ENCODE results near the gene CDKL1. TPM values are rescaled to one million over a fixed set of nuclear protein-coding genes. Genes with fewer than 3 reads are reported as not detected.

Gene CDKL1
- polyA plus RNA-seq, 1 of the 3 experiments (the other 2 are of a cell fraction): 2.5 TPM

- Histone ChIP-seq H3K27me3 (ENCODE audit: insufficient read depth) (no peaks in the 10 kb centered on the region), H3K9me2 (no peaks in the 10 kb centered on the region), H3K36me3 (replicated peaks in 1 of 2; ENCODE audit: control insufficient read depth in 1 of 2, insufficient read depth in 2 of 2, low read length in 1 of 2) (peaks cover 5 to 13% of the 10 kb centered on the region in 2 experiments), H3K9me3 (no peaks in the 10 kb centered on the region), H3K27ac (ENCODE audit: low read depth in 2 of 2, low read length in 1 of 2) (no peak overlapping the region), H3K9ac (no peak overlapping the region), H3K4me3 (ENCODE audit: low read depth in 2 of 2, low read length in 1 of 2) (no peak overlapping the region), H3F3A (replicated peaks; ENCODE audit: insufficient read depth) (no peaks in the 10 kb centered on the region), H3K4me1 (ENCODE audit: control insufficient read depth in 1 of 2, insufficient read depth in 2 of 2, low read depth in 1 of 2, low read length in 1 of 2) (peaks cover 17 to 25% of the 10 kb centered on the region in 2 experiments; a peak in 3 of 4 replicates), H3K4me2 (no peak overlapping the region), H3K79me2 (ENCODE audit: insufficient read depth) (no peaks in the 10 kb centered on the region), H2AFZ (ENCODE audit: low read depth) (no peak overlapping the region), H4K20me1 (ENCODE audit: insufficient read depth) (no peaks in the 10 kb centered on the region)
- POLR2A ChIA-PET: no interaction called here
- TF ChIP-seq FOXJ3 (CRISPR knock-in tag; IDR thresholded peaks at IDR 0.05): no peak
- no peak for TF ChIP-seq MAX (IDR thresholded peaks at IDR 0.05; ENCODE audit: low read depth)
- TF ChIP-seq, protein P1, sequence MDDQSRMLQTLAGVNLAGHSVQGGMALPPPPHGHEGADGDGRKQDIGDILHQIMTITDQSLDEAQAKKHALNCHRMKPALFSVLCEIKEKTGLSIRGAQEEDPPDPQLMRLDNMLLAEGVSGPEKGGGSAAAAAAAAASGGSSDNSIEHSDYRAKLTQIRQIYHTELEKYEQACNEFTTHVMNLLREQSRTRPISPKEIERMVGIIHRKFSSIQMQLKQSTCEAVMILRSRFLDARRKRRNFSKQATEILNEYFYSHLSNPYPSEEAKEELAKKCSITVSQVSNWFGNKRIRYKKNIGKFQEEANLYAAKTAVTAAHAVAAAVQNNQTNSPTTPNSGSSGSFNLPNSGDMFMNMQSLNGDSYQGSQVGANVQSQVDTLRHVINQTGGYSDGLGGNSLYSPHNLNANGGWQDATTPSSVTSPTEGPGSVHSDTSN (IDR thresholded peaks at IDR 0.05): no peak
- TF ChIP-seq GABPA (IDR thresholded peaks at IDR 0.05; ENCODE audit: low read depth): no peak
- TF ChIP-seq NRF1 (IDR thresholded peaks at IDR 0.05; ENCODE audit: low read depth, low read length): no peak
- no peak for DNase-seq
- WGBS (ENCODE audit: low lambda C conversion rate): 49% methylated on average over 3 of the region's 3 CpGs
- CTCF ChIA-PET: interaction anchor here (3.1 to 11.1 kb wide), 2 partner anchors 9 to 12 kb away, joined by 7 to 140 read pairs; no protein-coding TSS in a partner anchor
Observed at GRCh38 chr14:50333014-50333509, 63.6 kb downstream of the CDKL1 start.

DNA sequence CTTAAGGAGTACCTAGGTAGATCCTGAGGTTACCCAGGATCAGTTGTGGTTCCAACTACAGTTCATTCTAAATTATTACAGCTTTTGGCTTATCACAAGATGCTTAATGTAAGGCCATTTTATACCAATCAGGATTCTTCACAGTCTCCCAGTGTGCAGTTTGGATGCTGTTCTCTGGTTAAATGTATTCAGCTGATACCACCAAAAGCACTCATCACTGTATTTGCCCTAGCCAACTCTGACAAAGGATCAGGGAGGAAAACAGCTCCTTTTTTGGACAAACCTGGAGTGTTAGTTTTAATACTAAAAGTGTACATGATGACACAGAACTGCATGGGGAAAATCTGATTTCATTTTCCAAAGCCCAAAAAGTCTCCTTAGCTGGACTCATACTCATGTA lies 65.1 kb downstream of the CDKL1 start:
- no peaks in the 10 kb centered on the region for H3K9me3 ChIP-seq
- H3K36me3 ChIP-seq (replicated peaks in 1 of 2; ENCODE audit: control insufficient read depth in 1 of 2, insufficient read depth in 2 of 2, low read length in 1 of 2): peaks cover 7 to 18% of the 10 kb centered on the region in 2 experiments
- no peaks in the 10 kb centered on the region for H3F3A ChIP-seq (replicated peaks; ENCODE audit: insufficient read depth)
- DNase-seq: no peak
- H3K4me3 ChIP-seq (ENCODE audit: low read depth in 2 of 2, low read length in 1 of 2): no peak overlapping the region
- H3K4me1 ChIP-seq (ENCODE audit: control insufficient read depth in 1 of 2, insufficient read depth in 2 of 2, low read depth in 1 of 2, low read length in 1 of 2): peaks cover 16 to 25% of the 10 kb centered on the region in 2 experiments; a peak in 3 of 4 replicates
- H3K27ac ChIP-seq (ENCODE audit: low read depth in 2 of 2, low read length in 1 of 2): peak overlapping the region in 1 of 2 experiments; percentile 35; a peak in 1 of 4 replicates
- H3K9me2 ChIP-seq: no peaks in the 10 kb centered on the region
- H3K27me3 ChIP-seq (ENCODE audit: insufficient read depth): no peaks in the 10 kb centered on the region
- CTCF ChIA-PET: interaction anchor here (0.9 to 11.1 kb wide), 5 partner anchors 10 to 200 kb away, joined by 3 to 140 read pairs (median 4); partner anchors contain the start of genes CDKL1, L2HGDH and MAP4K5
- no peak overlapping the region for H3K4me2 ChIP-seq
- H2AFZ ChIP-seq (ENCODE audit: low read depth): no peak overlapping the region
- TF ChIP-seq GATA2 (CRISPR knock-in tag; IDR thresholded peaks at IDR 0.05) (peak; percentile 54; the same call in 1 of the 2 replicates), MAX (IDR thresholded peaks at IDR 0.05; ENCODE audit: low read depth) (no peak), REST (IDR thresholded peaks at IDR 0.05; ENCODE audit: low read depth, low read length) (no peak), GABPA (IDR thresholded peaks at IDR 0.05; ENCODE audit: low read depth) (no peak), EZH2phosphoT487 (IDR thresholded peaks at IDR 0.05; ENCODE audit: borderline replicate concordance, low read depth) (no peak)
- TF ChIP-seq, protein P2, sequence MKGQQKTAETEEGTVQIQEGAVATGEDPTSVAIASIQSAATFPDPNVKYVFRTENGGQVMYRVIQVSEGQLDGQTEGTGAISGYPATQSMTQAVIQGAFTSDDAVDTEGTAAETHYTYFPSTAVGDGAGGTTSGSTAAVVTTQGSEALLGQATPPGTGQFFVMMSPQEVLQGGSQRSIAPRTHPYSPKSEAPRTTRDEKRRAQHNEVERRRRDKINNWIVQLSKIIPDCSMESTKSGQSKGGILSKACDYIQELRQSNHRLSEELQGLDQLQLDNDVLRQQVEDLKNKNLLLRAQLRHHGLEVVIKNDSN (IDR thresholded peaks at IDR 0.05; ENCODE audit: borderline replicate concordance, low read depth): no peak
- no peak overlapping the region for H3K9ac ChIP-seq
- H3K79me2 ChIP-seq (ENCODE audit: insufficient read depth): no peaks in the 10 kb centered on the region
- no peaks in the 10 kb centered on the region for H4K20me1 ChIP-seq (ENCODE audit: insufficient read depth)
- POLR2A ChIA-PET: interaction anchor here (1.3 kb wide), 1 partner anchor 19 kb away, joined by 6 read pairs; the partner anchor contains the start of genes DMAC2L and L2HGDH
